CD4-positive, alpha-beta T cell (primary cell): ENCODE results near the gene GLB1L2. TPM values are rescaled to one million over a fixed set of nuclear protein-coding genes. Genes with fewer than 3 reads are reported as not detected.

Source experiments
- ATAC-seq: fragments of 200-7000 bp; cut with Tn5 transposase; one replicate; pipeline ENCODE4 v1.10.0; 2022; ENCODE audit warnings: mild to moderate bottlenecking; ENCODE audit not compliant: poor library complexity
- CTCF ChIA-PET: fragments of 350-600 bp; sonication (Branson Sonifier 250); formaldehyde crosslinking; loops from one replicate; lab custom pipeline; 2021; ENCODE audit warnings: antibody characterized with exemption, inconsistent platforms; lab: Charles Lee
- POLR2A ChIA-PET: fragments of 350-600 bp; sonication (Branson Sonifier 250); formaldehyde crosslinking; loops from one replicate; lab custom pipeline; 2021; ENCODE audit warnings: antibody characterized with exemption, inconsistent platforms; lab: Charles Lee
- DNase-seq, 14 experiments: peaks; one replicate each; pipeline ENCODE4 v3.0.0-alpha.2; 2013 to 2020; ENCODE audit warnings: mixed read lengths in 2 of 14
- H3K27ac ChIP-seq, 2 donors: one replicate each; pipeline versions ENCODE4 v1.5.1 to v1.7.0; 2013; ENCODE audit warnings: low read length in 2 of 2, low read depth in 1 of 2, mild to moderate bottlenecking in 1 of 2
- H3K27me3 ChIP-seq, 2 experiments: 1 replicate in 1 of 2; 2 replicates in 1 of 2; pipeline versions ENCODE4 v1.6.1 to v1.7.0; 2013; ENCODE audit warnings: low read length in 2 of 2, control low read depth in 1 of 2, mild to moderate bottlenecking in 1 of 2, moderate library complexity in 1 of 2; ENCODE audit not compliant: insufficient read depth in 2 of 2, control insufficient read depth in 1 of 2
- H3K36me3 ChIP-seq: one replicate; pipeline ENCODE4 v1.6.1; 2013; ENCODE audit warnings: low read length, control low read depth; ENCODE audit not compliant: insufficient read depth
- H3K4me1 ChIP-seq: one replicate; pipeline ENCODE4 v1.6.1; 2013; ENCODE audit warnings: low read length, control low read depth; ENCODE audit not compliant: insufficient read depth
- H3K4me3 ChIP-seq: one replicate; pipeline ENCODE4 v1.5.1; 2013; ENCODE audit warnings: mild to moderate bottlenecking, low read length, moderate library complexity
- H3K9me3 ChIP-seq, 2 experiments: 1 replicate in 1 of 2; 2 replicates in 1 of 2; pipeline versions ENCODE4 v1.6.1 to v1.7.0; 2013; ENCODE audit warnings: low read length in 2 of 2, mild to moderate bottlenecking in 2 of 2, control low read depth in 1 of 2, moderate library complexity in 1 of 2; ENCODE audit not compliant: control insufficient read depth in 1 of 2, insufficient read depth in 1 of 2
- H3K27ac Mint-ChIP-seq: one replicate; pipeline ENCODE4 v1.8.0; 2020; ENCODE audit warnings: mixed read lengths
- H3K27me3 Mint-ChIP-seq: one replicate; pipeline ENCODE4 v1.8.0; 2021; ENCODE audit warnings: mixed read lengths
- H3K36me3 Mint-ChIP-seq: one replicate; pipeline ENCODE4 v1.8.0; 2021; ENCODE audit warnings: low read depth, mixed read lengths
- H3K4me1 Mint-ChIP-seq: one replicate; pipeline ENCODE4 v1.8.0; 2021; ENCODE audit warnings: low read depth, mixed read lengths
- H3K4me3 Mint-ChIP-seq: one replicate; pipeline ENCODE4 v1.8.0; 2020; ENCODE audit warnings: mild to moderate bottlenecking, mixed read lengths
- H3K9me3 Mint-ChIP-seq: one replicate; pipeline ENCODE4 v1.8.0; 2020; ENCODE audit warnings: mixed read lengths
- intact Hi-C, 2 experiments: fragments of 100-400 bp; cut with DNase I in 1 of 2; cut with micrococcal nuclease in 1 of 2; formaldehyde crosslinking; loops; one replicate each; pipeline versions ENCODE4 v1.15.1 to v1.9.0; 2023 to 2025; cut with DNase I, micrococcal nuclease
- total RNA-seq, 174 experiments: library from RNA in 2 of 174; stranded (reverse) in 2 of 174; gene quantifications; one replicate each; pipeline ENCODE4 v1.2.3 and lab custom pipeline; 2021 to 2026
- TF ChIP-seq, protein P1 (sequence below): fragments of 200-600 bp; IDR thresholded peaks from one replicate; pipeline ENCODE4 v1.8.0; 2022; ENCODE audit warnings: antibody characterized with exemption, mild to moderate bottlenecking

GLB1L2 gene
- total RNA-seq, 2 experiments from 2014 or later, result 0.59 to 0.63 TPM

DNA sequence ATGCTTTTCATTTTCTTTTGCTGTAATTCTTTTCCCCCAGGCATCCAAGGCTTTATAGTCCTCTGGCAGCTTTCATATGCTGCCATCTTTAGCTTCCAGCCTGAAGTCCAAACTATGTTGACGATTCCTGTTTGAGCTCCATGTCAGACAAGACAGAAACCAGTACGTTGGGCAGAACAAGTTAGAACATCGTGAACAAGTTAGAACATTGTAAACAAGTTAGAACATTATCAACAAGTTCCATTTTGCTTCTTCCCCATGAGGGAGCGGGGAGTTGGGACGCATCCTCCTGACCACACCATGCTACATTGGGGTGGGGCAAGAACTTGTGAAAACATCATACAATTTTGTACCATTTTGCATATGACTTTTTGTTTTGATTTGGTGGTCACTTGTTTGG is 23.9 kb downstream of the GLB1L2 start:
- Mint-ChIP-seq H3K9me3 (peaks cover 2% of the 10 kb centered on the region), H3K27me3 (peaks cover 6% of the 10 kb centered on the region), H3K36me3 (no peaks in the 10 kb centered on the region), H3K4me3 (no peak overlapping the region), H3K27ac (no peak overlapping the region), H3K4me1 (peaks cover 10% of the 10 kb centered on the region)
- ChIA-PET CTCF (no interaction called here), POLR2A (no interaction called here)
- ATAC-seq (no peak), DNase-seq (no peak)
- Histone ChIP-seq H3K36me3 (no peaks in the 10 kb centered on the region), H3K4me1 (peaks cover 9% of the 10 kb centered on the region), H3K27me3 (no peaks in the 10 kb centered on the region), H3K4me3 (no peak overlapping the region), H3K9me3 (no peaks in the 10 kb centered on the region), H3K27ac (no peak overlapping the region)
- TF ChIP-seq, protein P1, sequence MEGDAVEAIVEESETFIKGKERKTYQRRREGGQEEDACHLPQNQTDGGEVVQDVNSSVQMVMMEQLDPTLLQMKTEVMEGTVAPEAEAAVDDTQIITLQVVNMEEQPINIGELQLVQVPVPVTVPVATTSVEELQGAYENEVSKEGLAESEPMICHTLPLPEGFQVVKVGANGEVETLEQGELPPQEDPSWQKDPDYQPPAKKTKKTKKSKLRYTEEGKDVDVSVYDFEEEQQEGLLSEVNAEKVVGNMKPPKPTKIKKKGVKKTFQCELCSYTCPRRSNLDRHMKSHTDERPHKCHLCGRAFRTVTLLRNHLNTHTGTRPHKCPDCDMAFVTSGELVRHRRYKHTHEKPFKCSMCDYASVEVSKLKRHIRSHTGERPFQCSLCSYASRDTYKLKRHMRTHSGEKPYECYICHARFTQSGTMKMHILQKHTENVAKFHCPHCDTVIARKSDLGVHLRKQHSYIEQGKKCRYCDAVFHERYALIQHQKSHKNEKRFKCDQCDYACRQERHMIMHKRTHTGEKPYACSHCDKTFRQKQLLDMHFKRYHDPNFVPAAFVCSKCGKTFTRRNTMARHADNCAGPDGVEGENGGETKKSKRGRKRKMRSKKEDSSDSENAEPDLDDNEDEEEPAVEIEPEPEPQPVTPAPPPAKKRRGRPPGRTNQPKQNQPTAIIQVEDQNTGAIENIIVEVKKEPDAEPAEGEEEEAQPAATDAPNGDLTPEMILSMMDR, result no peak
- intact Hi-C loops, result no loop called here

DNA sequence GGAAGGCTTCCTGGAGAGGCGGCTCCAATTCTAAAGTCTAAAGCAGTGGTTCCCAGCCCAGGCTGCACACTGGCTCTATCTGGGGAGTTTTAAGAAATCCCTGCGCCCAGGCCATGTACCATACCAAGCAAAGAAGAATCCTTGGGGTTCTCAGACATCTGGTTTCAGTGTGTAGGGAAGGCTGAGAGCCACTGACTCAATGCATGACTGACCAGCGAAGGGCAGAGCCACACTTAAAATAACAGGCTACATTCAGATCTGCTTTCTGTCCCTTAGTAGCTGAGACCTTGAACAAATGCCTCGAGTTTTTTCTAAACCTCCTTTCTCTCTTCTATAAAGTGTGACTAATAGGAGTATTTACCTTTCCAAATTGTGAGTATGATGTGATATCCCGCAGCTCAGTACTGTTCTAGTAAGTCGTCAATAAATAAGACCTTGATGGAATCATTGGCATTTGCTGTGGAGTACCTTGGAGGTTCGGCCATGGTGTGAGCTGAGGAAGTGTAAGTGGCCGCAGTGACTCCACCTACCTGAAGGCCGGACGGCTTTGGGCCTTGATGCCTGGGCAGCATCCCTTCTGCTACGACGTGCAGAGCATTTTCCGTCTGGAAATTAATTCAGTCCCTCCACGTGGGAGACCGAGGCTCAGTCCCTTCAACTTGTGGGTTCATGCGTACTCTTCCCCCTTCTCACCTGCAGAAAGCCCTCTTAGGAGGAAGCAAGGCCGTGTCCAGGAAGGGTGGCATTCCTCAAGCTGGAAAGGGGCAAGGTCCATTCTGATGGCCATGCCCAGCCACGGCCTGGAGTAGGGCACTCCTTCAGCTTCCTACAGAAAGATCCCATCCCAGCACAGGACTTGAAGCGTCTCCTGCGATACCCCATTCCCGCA is 25.1 kb downstream of the GLB1L2 start:
- Mint-ChIP-seq H3K27me3 (peaks cover 12% of the 10 kb centered on the region), H3K36me3 (no peaks in the 10 kb centered on the region), H3K27ac (no peak overlapping the region), H3K4me3 (no peak overlapping the region), H3K4me1 (peaks cover 8% of the 10 kb centered on the region), H3K9me3 (peaks cover 2% of the 10 kb centered on the region)
- POLR2A ChIA-PET, result no interaction called here
- peaks cover 9% of the 10 kb centered on the region for H3K4me1 ChIP-seq
- no peaks in the 10 kb centered on the region for H3K27me3 ChIP-seq
- H3K4me3 ChIP-seq, result no peak overlapping the region
- no peak overlapping the region for H3K27ac ChIP-seq
- DNase-seq, result peak in 1 of 14 experiments; percentile 16
- no peak for ATAC-seq
- H3K36me3 ChIP-seq, result no peaks in the 10 kb centered on the region
- no peaks in the 10 kb centered on the region for H3K9me3 ChIP-seq
- CTCF ChIA-PET, result no interaction called here
- intact Hi-C loops, result no loop called here
- TF ChIP-seq, protein P1, result no peak

DNA sequence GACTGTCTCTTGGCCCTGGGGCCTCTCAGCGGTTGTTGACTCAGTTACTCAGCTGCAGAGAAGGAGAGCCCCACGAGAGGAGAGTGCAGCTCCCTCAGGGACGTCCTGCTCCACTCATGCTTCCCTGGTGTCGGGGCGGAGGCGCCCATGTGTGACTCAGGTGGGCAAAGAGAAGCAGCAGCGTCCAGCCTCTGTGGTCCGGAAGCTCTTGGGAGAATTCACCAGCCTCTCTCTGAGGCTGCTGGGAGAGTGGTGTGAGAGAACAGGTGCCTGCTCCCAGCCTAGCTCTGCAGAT is 25.7 kb downstream of the GLB1L2 start:
- CTCF ChIA-PET, result no interaction called here

More for the DNA sequence above, 25.7 kb downstream of the GLB1L2 start:
- no peak overlapping the region for H3K27ac Mint-ChIP-seq
- TF ChIP-seq, protein P1, result no peak
- Histone ChIP-seq H3K27ac (no peak overlapping the region), H3K4me3 (no peak overlapping the region), H3K9me3 (peaks cover 0 to 3% of the 10 kb centered on the region in 2 experiments), H3K27me3 (no peaks in the 10 kb centered on the region), H3K4me1 (peaks cover 9% of the 10 kb centered on the region), H3K36me3 (no peaks in the 10 kb centered on the region)
- peaks cover 11% of the 10 kb centered on the region for H3K4me1 Mint-ChIP-seq
- intact Hi-C loops, result no loop called here
- H3K36me3 Mint-ChIP-seq, result no peaks in the 10 kb centered on the region
- no peak overlapping the region for H3K4me3 Mint-ChIP-seq
- DNase-seq, result peak in 1 of 14 experiments; percentile 17
- peaks cover 2% of the 10 kb centered on the region for H3K9me3 Mint-ChIP-seq
- no peak for ATAC-seq
- POLR2A ChIA-PET, result no interaction called here
- H3K27me3 Mint-ChIP-seq, result peaks cover 15% of the 10 kb centered on the region
